T-helper 1 cell treated with Interleukin-12 subunit alpha and Interleukin-12 subunit beta and Interleukin-4 antibody, amounts not matched to agents 30 μg/mL and 1 μg/mL, for 36 hours (primary cell): ENCODE results near the gene DOK7.

ENCODE experiments used
- H3K27ac Mint-ChIP-seq: one replicate; pipeline ENCODE4 v1.8.0; 2021; ENCODE audit warnings: mild to moderate bottlenecking, mixed read lengths
- H3K27me3 Mint-ChIP-seq: one replicate; pipeline ENCODE4 v1.8.0; 2021; ENCODE audit warnings: low read depth, mixed read lengths
- H3K36me3 Mint-ChIP-seq: one replicate; pipeline ENCODE4 v1.8.0; 2021; ENCODE audit warnings: low read depth, mixed read lengths
- H3K4me1 Mint-ChIP-seq: one replicate; pipeline ENCODE4 v1.8.0; 2021; ENCODE audit warnings: low read depth, mixed read lengths
- H3K4me3 Mint-ChIP-seq: one replicate; pipeline ENCODE4 v1.8.0; 2021; ENCODE audit warnings: mild to moderate bottlenecking, moderate library complexity, mixed read lengths
- H3K9me3 Mint-ChIP-seq: one replicate; pipeline ENCODE4 v1.8.0; 2021; ENCODE audit warnings: mixed read lengths

DOK7 gene

GRCh38 chr4:3521621-3522325 lies 58.7 kb downstream of the DOK7 start:
- Mint-ChIP-seq H3K9me3 (no peaks in the 10 kb centered on the region), H3K27me3 (no peaks in the 10 kb centered on the region), H3K36me3 (peaks cover 19% of the 10 kb centered on the region), H3K4me1 (no peaks in the 10 kb centered on the region), H3K4me3 (no peak overlapping the region), H3K27ac (no peak overlapping the region)

GRCh38 chr4:3522326-3522640 lies 59.2 kb downstream of the DOK7 start:
- Mint-ChIP-seq H3K4me1 (no peaks in the 10 kb centered on the region), H3K36me3 (peaks cover 18% of the 10 kb centered on the region), H3K4me3 (no peak overlapping the region), H3K27ac (no peak overlapping the region), H3K9me3 (no peaks in the 10 kb centered on the region), H3K27me3 (no peaks in the 10 kb centered on the region)

- Mint-ChIP-seq H3K4me1 (no peaks in the 10 kb centered on the region), H3K9me3 (no peaks in the 10 kb centered on the region), H3K27ac (no peak overlapping the region), H3K4me3 (no peak overlapping the region), H3K36me3 (peaks cover 15% of the 10 kb centered on the region), H3K27me3 (no peaks in the 10 kb centered on the region)
These were observed 59.5 kb downstream of the DOK7 start for GRCh38 chr4:3522651-3523050.

GRCh38 chr4:3523146-3523627 lies 60.1 kb downstream of the DOK7 start:
- H3K27ac Mint-ChIP-seq, result no peak overlapping the region
- no peaks in the 10 kb centered on the region for H3K27me3 Mint-ChIP-seq
- peaks cover 12% of the 10 kb centered on the region for H3K36me3 Mint-ChIP-seq
- H3K4me3 Mint-ChIP-seq, result no peak overlapping the region
- H3K4me1 Mint-ChIP-seq, result no peaks in the 10 kb centered on the region
- no peaks in the 10 kb centered on the region for H3K9me3 Mint-ChIP-seq

GRCh38 chr4:3523628-3524221 lies 60.6 kb downstream of the DOK7 start:
- no peak overlapping the region for H3K4me3 Mint-ChIP-seq
- no peaks in the 10 kb centered on the region for H3K27me3 Mint-ChIP-seq
- no peak overlapping the region for H3K27ac Mint-ChIP-seq
- H3K36me3 Mint-ChIP-seq, result peaks cover 12% of the 10 kb centered on the region
- H3K9me3 Mint-ChIP-seq, result no peaks in the 10 kb centered on the region
- no peaks in the 10 kb centered on the region for H3K4me1 Mint-ChIP-seq

GRCh38 chr4:3524349-3524748 lies 61.2 kb downstream of the DOK7 start:
- Mint-ChIP-seq H3K27me3 (no peaks in the 10 kb centered on the region), H3K27ac (no peak overlapping the region), H3K4me3 (no peak overlapping the region), H3K4me1 (no peaks in the 10 kb centered on the region), H3K36me3 (peaks cover 12% of the 10 kb centered on the region), H3K9me3 (no peaks in the 10 kb centered on the region)

GRCh38 chr4:3524920-3525319 lies 61.8 kb downstream of the DOK7 start:
- Mint-ChIP-seq H3K36me3 (peaks cover 12% of the 10 kb centered on the region), H3K27me3 (no peaks in the 10 kb centered on the region), H3K9me3 (no peaks in the 10 kb centered on the region), H3K27ac (no peak overlapping the region), H3K4me1 (no peaks in the 10 kb centered on the region), H3K4me3 (no peak overlapping the region)

GRCh38 chr4:3525532-3526430 lies 62.7 kb downstream of the DOK7 start:
- no peaks in the 10 kb centered on the region for H3K27me3 Mint-ChIP-seq
- H3K27ac Mint-ChIP-seq, result no peak overlapping the region

GRCh38 chr4:3526456-3526855 lies 63.4 kb downstream of the DOK7 start:
- Mint-ChIP-seq H3K4me3 (no peak overlapping the region), H3K9me3 (no peaks in the 10 kb centered on the region), H3K36me3 (peaks cover 13% of the 10 kb centered on the region), H3K4me1 (peaks cover 12% of the 10 kb centered on the region), H3K27ac (no peak overlapping the region), H3K27me3 (no peaks in the 10 kb centered on the region)

More at GRCh38 chr4:3525532-3526430, 62.7 kb downstream of the DOK7 start:
- Mint-ChIP-seq H3K36me3 (peaks cover 16% of the 10 kb centered on the region), H3K4me3 (no peak overlapping the region), H3K4me1 (peaks cover 6% of the 10 kb centered on the region), H3K9me3 (no peaks in the 10 kb centered on the region)

GRCh38 chr4:3527101-3527913 lies 64.2 kb downstream of the DOK7 start:
- H3K27me3 Mint-ChIP-seq, result no peaks in the 10 kb centered on the region
- H3K36me3 Mint-ChIP-seq, result peaks cover 13% of the 10 kb centered on the region
- H3K4me3 Mint-ChIP-seq, result no peak overlapping the region
- peaks cover 17% of the 10 kb centered on the region for H3K4me1 Mint-ChIP-seq
- no peaks in the 10 kb centered on the region for H3K9me3 Mint-ChIP-seq
- H3K27ac Mint-ChIP-seq, result no peak overlapping the region

GRCh38 chr4:3527914-3528876 lies 65.1 kb downstream of the DOK7 start:
- Mint-ChIP-seq H3K36me3 (peaks cover 13% of the 10 kb centered on the region), H3K4me1 (peaks cover 19% of the 10 kb centered on the region), H3K9me3 (no peaks in the 10 kb centered on the region), H3K27ac (no peak overlapping the region), H3K27me3 (no peaks in the 10 kb centered on the region), H3K4me3 (no peak overlapping the region)

- H3K36me3 Mint-ChIP-seq, result peaks cover 9% of the 10 kb centered on the region
- no peak overlapping the region for H3K4me3 Mint-ChIP-seq
- H3K9me3 Mint-ChIP-seq, result no peaks in the 10 kb centered on the region
- H3K4me1 Mint-ChIP-seq, result peaks cover 21% of the 10 kb centered on the region
- peaks cover 10% of the 10 kb centered on the region for H3K27me3 Mint-ChIP-seq
- no peak overlapping the region for H3K27ac Mint-ChIP-seq
These were observed 66.3 kb downstream of the DOK7 start for GRCh38 chr4:3529363-3529762.

GRCh38 chr4:3530051-3530450 lies 66.9 kb downstream of the DOK7 start:
- Mint-ChIP-seq H3K4me1 (peaks cover 21% of the 10 kb centered on the region), H3K27me3 (peaks cover 14% of the 10 kb centered on the region), H3K4me3 (peak overlapping the region; percentile 53), H3K9me3 (peaks cover under 1% of the 10 kb centered on the region), H3K36me3 (peaks cover 9% of the 10 kb centered on the region), H3K27ac (no peak overlapping the region)
